LNCaP clone FGC (cell line): Measurements from ENCODE around the gene UACA.

Source experiments
- DNase-seq: peaks from one replicate; pipeline ENCODE4 v3.0.0-alpha.2; 2011; ENCODE audit warnings: low read depth
- H3K4me3 ChIP-seq: 2 replicates; pipeline ENCODE4 v1.5.1; 2011; ENCODE audit warnings: mild to moderate bottlenecking, low read depth, low read length, control low read depth
- TF ChIP-seq, protein P1 (sequence below): IDR thresholded peaks from 2 replicates; pipeline ENCODE4 v1.5.1; 2012; ENCODE audit warnings: mild to moderate bottlenecking; ENCODE audit not compliant: control insufficient read depth, insufficient read depth; ENCODE audit errors: extremely low read depth

The UACA gene

GRCh38 chr15:70768257-70768883 is 5.0 kb upstream of the UACA start:
- TF ChIP-seq, protein P1, sequence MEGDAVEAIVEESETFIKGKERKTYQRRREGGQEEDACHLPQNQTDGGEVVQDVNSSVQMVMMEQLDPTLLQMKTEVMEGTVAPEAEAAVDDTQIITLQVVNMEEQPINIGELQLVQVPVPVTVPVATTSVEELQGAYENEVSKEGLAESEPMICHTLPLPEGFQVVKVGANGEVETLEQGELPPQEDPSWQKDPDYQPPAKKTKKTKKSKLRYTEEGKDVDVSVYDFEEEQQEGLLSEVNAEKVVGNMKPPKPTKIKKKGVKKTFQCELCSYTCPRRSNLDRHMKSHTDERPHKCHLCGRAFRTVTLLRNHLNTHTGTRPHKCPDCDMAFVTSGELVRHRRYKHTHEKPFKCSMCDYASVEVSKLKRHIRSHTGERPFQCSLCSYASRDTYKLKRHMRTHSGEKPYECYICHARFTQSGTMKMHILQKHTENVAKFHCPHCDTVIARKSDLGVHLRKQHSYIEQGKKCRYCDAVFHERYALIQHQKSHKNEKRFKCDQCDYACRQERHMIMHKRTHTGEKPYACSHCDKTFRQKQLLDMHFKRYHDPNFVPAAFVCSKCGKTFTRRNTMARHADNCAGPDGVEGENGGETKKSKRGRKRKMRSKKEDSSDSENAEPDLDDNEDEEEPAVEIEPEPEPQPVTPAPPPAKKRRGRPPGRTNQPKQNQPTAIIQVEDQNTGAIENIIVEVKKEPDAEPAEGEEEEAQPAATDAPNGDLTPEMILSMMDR = no peak
- H3K4me3 ChIP-seq = no peak overlapping the region
- DNase-seq = no peak

GRCh38 chr15:70767667-70768066 is 4.3 kb upstream of the UACA start:
- TF ChIP-seq, protein P1 = no peak
- no peak for DNase-seq
- H3K4me3 ChIP-seq = no peak overlapping the region

DNA sequence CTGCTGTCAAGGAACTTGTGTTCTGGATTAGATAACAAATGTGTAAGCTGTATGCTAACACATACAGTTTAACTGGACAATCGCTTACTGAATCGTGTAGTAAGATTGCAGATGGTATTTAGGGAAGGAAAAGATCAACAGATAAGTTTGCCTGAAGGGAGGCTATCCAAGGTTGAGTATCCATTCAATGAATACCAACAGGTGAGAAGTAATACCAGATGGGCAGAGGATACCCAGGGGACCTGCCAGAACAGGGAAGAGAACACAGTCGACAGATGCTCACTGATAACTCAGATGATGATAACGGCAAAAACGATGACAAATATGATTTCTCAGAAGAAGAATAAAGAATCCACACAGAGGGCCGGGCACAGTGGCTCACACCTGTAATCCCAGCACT is 3.2 kb upstream of the UACA start:
- TF ChIP-seq, protein P1 = no peak
- no peak overlapping the region for H3K4me3 ChIP-seq
- DNase-seq = no peak

- TF ChIP-seq, protein P1 = no peak
- DNase-seq = no peak
- no peak overlapping the region for H3K4me3 ChIP-seq
These were observed 2.3 kb upstream of the UACA start for GRCh38 chr15:70765504-70766281.

DNA sequence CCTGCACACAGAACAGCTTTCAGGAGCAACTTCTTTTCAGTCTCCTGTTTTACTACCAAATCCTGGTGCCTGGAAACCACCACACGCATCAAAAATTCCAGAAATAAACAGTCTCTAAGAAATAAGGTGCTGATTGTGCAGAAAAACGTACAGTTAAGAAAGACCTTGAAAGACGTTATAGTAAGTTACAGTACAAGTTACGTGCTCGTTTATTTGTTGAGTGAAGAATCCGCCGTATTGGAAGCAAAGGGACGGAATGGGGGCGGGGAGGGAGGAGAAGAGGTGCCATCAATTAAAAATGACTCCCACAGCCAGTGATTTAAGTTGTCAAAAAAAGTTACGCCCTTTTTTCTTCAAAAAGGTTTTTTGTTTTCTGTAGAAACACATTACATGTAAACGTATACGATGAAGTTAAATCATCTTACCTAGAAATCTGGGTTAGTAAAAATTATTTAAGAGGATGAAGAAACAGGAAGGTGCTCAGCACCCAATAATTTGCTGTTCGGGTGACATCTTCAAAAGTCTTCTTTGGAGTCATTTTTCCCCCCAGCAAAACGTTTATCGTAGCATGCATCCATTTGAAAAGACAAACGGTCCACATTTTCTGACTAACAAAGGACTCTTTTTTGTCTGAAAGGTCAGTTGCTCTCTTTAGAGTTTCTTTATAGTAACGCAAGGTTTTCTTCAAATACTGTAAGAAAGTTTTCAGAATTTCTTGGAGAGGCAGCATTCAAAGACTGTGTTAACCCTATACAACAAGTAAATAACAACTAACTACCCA is 782 bp upstream of the UACA start:
- DNase-seq = no peak
- TF ChIP-seq, protein P1 = no peak
- peak overlapping the region; percentile 89 for H3K4me3 ChIP-seq

- TF ChIP-seq, protein P1 = no peak
- peak overlapping the region; percentile 89 for H3K4me3 ChIP-seq
- DNase-seq = no peak
These were observed 764 bp downstream of the UACA start for GRCh38 chr15:70762469-70763119.
